Endothelial cell of umbilical vein (primary cell): ENCODE data around the gene SCP2.

Source experiments
- EZH2 ChIP-seq: IDR thresholded peaks from 2 replicates; pipeline ENCODE4 v1.6.1; 2012; ENCODE audit warnings: borderline replicate concordance, low read depth, mild to moderate bottlenecking, moderate library complexity, low read length, inconsistent platforms; ENCODE audit not compliant: severe bottlenecking
- FOS ChIP-seq: IDR thresholded peaks from 2 replicates; pipeline ENCODE4 v1.6.1; 2011; ENCODE audit warnings: mild to moderate bottlenecking, low read length, moderate library complexity, borderline replicate concordance; ENCODE audit not compliant: insufficient read depth
- GATA2 ChIP-seq: IDR thresholded peaks from 2 replicates; pipeline ENCODE4 v1.7.0; 2011; ENCODE audit warnings: low read depth, mild to moderate bottlenecking, moderate library complexity, mixed read lengths, low read length; ENCODE audit not compliant: insufficient read length, insufficient read depth
- JUN ChIP-seq: IDR thresholded peaks from 2 replicates; pipeline ENCODE4 v1.6.1; 2011; ENCODE audit warnings: borderline replicate concordance, low read depth; ENCODE audit not compliant: insufficient read length, insufficient read depth
- POLR2A ChIP-seq: IDR thresholded peaks from 2 replicates; pipeline ENCODE4 v1.6.1; 2012; ENCODE audit warnings: low read depth, mild to moderate bottlenecking, control low read depth, low read length
- POLR2AphosphoS5 ChIP-seq: IDR thresholded peaks from 2 replicates; pipeline ENCODE4 v1.6.1; 2012; ENCODE audit warnings: low read depth, mild to moderate bottlenecking, control low read depth, low read length, moderate library complexity; ENCODE audit not compliant: insufficient read depth
- TF ChIP-seq, protein P1 (sequence below), 2 donors: IDR thresholded peaks; 1 replicate in 1 of 2; 2 replicates in 1 of 2; pipeline ENCODE4 v1.5.1; 2011; ENCODE audit warnings: low read length in 2 of 2, mild to moderate bottlenecking in 2 of 2, moderate library complexity in 2 of 2, control low read depth in 1 of 2, inconsistent platforms in 1 of 2, low read depth in 1 of 2; ENCODE audit not compliant: insufficient read depth in 1 of 2; ENCODE audit errors: extremely low read depth in 1 of 2
- TF ChIP-seq, protein P2 (sequence below): IDR thresholded peaks from 2 replicates; pipeline ENCODE4 v1.6.1; 2011; ENCODE audit not compliant: insufficient read depth, insufficient read length

DNA sequence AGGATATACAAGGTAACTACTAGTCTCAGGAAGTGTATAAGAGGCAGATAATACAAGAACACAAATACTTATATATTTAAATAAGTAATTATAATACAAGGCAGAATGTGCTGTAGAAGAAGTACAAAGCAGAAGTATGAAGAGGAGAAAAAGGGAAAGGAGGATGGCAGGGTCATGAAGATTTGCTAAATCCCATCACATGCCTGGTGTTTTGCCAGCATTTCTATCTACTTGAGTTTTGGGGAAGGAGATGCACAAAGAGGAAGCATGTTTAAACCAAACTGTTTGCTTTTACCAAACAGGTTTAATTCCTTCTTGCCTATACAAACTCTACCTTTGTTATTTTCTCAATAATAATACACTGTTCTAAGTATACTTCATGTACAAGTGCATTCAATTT is 74.1 kb downstream of the SCP2 start:
- TF ChIP-seq GATA2, result no peak
- TF ChIP-seq, protein P1, sequence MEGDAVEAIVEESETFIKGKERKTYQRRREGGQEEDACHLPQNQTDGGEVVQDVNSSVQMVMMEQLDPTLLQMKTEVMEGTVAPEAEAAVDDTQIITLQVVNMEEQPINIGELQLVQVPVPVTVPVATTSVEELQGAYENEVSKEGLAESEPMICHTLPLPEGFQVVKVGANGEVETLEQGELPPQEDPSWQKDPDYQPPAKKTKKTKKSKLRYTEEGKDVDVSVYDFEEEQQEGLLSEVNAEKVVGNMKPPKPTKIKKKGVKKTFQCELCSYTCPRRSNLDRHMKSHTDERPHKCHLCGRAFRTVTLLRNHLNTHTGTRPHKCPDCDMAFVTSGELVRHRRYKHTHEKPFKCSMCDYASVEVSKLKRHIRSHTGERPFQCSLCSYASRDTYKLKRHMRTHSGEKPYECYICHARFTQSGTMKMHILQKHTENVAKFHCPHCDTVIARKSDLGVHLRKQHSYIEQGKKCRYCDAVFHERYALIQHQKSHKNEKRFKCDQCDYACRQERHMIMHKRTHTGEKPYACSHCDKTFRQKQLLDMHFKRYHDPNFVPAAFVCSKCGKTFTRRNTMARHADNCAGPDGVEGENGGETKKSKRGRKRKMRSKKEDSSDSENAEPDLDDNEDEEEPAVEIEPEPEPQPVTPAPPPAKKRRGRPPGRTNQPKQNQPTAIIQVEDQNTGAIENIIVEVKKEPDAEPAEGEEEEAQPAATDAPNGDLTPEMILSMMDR (IDR thresholded peaks at IDR 0.05; ENCODE audit: extremely low read depth in 1 of 2, insufficient read depth in 1 of 2, low read depth in 1 of 2, low read length in 2 of 2), result no peak
- TF ChIP-seq POLR2A, result no peak
- TF ChIP-seq, protein P2, sequence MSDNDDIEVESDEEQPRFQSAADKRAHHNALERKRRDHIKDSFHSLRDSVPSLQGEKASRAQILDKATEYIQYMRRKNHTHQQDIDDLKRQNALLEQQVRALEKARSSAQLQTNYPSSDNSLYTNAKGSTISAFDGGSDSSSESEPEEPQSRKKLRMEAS, result no peak
- TF ChIP-seq POLR2AphosphoS5, result no peak
- no peak for TF ChIP-seq FOS
- TF ChIP-seq JUN, result no peak
- TF ChIP-seq EZH2, result no peak
